Measurements from ENCODE around the gene TM9SF3.
"Not testable (repeated sequence)": the region's sequence is repeated elsewhere in the genome, so short reads cannot be mapped to it uniquely, and the experiment has no call there.

Gene TM9SF3

DNA sequence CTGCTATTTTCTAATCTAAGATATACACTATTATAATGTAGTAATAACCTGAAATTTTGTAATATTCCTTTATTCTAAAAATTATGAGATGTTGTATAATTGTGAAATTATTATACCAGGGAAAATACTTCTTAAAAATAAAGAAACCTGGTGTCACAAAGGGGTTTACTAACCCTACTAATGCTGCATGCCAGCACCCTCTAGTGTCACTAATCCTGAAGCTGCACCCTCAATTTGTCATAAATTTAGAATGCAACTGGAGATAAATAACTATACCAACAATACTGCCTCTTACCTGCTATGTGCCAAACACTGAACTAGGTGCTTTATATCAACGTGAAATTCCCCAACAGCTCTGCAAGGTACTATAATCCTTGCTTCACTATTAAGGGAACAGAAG lies 30.8 kb downstream of the TM9SF3 start:
- H3K4me3 ChIP-seq (ENCODE audit: low read depth, low read length), result no peak overlapping the region
- DNase-seq (ENCODE audit: low read depth), result peak; percentile 12
- TF ChIP-seq, protein P1, sequence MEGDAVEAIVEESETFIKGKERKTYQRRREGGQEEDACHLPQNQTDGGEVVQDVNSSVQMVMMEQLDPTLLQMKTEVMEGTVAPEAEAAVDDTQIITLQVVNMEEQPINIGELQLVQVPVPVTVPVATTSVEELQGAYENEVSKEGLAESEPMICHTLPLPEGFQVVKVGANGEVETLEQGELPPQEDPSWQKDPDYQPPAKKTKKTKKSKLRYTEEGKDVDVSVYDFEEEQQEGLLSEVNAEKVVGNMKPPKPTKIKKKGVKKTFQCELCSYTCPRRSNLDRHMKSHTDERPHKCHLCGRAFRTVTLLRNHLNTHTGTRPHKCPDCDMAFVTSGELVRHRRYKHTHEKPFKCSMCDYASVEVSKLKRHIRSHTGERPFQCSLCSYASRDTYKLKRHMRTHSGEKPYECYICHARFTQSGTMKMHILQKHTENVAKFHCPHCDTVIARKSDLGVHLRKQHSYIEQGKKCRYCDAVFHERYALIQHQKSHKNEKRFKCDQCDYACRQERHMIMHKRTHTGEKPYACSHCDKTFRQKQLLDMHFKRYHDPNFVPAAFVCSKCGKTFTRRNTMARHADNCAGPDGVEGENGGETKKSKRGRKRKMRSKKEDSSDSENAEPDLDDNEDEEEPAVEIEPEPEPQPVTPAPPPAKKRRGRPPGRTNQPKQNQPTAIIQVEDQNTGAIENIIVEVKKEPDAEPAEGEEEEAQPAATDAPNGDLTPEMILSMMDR (IDR thresholded peaks at IDR 0.05; ENCODE audit: insufficient read depth, low read depth, low read length, missing control alignments), result no peak

DNA sequence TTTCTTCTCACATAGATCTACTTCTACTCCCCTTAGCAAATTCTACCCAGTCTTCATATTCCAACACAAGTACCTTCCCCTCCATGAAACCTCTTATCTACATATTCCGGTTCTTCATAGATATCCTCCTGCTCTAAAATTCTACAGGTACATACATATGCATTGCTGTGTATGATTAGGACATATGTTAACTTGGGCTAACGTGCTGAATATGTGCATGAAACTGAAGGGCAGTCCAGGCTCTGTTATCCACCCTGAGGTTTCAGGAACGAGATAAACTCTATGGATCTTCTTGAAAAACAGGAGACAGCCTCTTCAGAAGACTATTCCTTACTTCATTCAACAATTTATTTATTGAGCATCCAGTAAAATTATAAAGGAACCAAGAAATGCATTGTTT lies 31.5 kb downstream of the TM9SF3 start:
- DNase-seq (ENCODE audit: low read depth), result no peak
- H3K4me3 ChIP-seq (ENCODE audit: low read depth, low read length), result no peak overlapping the region
- TF ChIP-seq, protein P1 (IDR thresholded peaks at IDR 0.05; ENCODE audit: insufficient read depth, low read depth, low read length, missing control alignments), result no peak

DNA sequence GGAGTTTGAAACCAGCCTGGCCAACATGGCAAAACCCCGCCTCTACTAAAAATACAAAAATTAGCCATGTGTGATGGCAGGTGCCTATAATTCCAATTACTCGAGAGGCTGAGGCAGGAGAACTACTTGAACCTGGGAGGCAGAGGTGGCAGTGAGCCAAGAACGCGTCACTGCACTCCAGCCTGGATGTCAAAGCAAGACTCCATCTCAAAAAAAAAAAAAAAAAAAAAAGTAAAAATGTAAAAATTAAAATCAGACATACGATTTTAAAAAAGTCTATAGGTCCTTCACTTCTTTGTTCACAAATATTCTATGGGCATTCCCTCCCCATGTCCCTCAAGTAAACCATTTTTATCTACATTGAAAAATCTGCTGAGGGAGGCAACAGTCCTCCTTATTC lies 38.2 kb downstream of the TM9SF3 start:
- TF ChIP-seq, protein P1 (IDR thresholded peaks at IDR 0.05; ENCODE audit: insufficient read depth, low read depth, low read length, missing control alignments), result no peak
- DNase-seq (ENCODE audit: low read depth), result no peak
- no peak overlapping the region for H3K4me3 ChIP-seq (ENCODE audit: low read depth, low read length)

DNA sequence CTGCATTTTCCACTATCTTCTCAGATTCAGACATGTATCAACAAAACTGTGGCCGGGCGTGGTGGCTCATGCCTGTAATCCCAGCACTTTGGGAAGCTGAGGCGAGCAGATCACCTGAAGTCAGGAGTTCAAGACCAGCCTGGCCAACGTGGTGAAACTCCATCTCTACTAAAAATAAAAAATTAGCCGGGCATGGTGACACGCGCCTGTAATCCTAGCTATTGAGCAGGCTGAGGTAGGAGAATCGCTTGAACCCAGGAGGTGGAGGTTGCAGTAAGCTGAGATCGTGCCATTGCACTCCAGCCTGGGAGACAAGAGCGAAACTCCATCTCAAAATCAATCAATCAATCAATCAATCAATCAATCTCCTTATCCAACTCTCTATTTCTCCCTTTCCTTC lies 41.3 kb downstream of the TM9SF3 start:
- not testable (repeated sequence) for DNase-seq (ENCODE audit: low read depth); H3K4me3 ChIP-seq (ENCODE audit: low read depth, low read length)

DNA sequence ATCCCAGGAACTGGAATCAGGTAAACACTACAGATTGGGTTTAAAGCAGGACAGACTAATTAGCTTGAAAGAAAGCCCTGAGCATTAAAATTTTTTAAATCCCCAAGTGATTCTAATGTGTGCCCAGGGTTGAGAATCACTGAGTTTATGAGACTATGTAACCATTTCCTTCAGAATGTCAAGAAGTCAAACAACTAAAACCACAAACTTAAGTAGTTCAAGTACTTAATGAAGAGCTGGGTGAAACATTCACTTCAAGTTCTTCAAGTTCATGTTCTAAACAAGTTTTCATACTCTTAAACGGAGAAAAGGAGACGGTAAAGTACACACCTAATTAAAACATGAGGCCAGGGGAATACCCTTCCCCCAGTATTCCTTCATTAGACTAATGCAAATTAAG lies 44.9 kb downstream of the TM9SF3 start:
- H3K4me3 ChIP-seq (ENCODE audit: low read depth, low read length), result no peak overlapping the region
- TF ChIP-seq, protein P1 (IDR thresholded peaks at IDR 0.05; ENCODE audit: insufficient read depth, low read depth, low read length, missing control alignments), result no peak
- DNase-seq (ENCODE audit: low read depth), result no peak

DNA sequence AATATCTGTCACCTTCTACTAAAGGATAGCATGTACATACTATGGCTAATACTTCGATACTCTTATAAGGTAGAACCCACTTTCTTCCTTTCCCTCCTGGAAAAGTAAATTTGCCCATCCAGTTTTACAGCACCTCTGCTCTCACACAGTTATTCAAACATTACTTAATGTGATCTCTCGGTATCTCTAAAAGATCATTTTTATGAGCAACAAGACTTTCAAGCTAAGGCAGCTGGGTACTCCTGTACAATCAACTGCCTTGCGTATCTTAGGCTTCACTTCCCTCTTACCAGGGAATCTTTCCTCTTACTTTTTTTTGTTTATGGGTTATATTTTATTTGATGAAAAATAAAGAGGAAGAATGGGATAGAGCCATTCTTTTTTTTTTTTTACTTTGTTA lies 46.6 kb downstream of the TM9SF3 start:
- H3K4me3 ChIP-seq (ENCODE audit: low read depth, low read length), result no peak overlapping the region
- no peak for DNase-seq (ENCODE audit: low read depth)
- TF ChIP-seq, protein P1 (IDR thresholded peaks at IDR 0.05; ENCODE audit: insufficient read depth, low read depth, low read length, missing control alignments), result no peak

DNA sequence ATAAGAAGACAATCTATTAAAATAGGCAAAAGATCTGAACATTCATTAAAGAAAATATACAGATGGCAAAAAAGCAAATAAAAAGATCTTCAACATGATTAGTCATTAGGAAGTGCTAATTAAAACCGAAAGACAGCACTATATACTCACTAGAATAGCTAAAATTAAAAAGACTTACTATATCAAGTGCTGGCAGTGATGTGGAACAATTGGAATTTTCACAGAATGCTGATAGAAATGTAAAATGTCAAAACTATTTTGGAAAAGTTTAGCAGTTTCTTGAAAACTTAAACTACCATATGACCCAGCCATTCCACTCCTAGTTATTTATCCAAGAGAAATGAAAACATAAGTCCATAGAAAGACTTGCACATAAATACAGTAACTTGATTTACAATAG lies 48.1 kb downstream of the TM9SF3 start:
- TF ChIP-seq, protein P1 (IDR thresholded peaks at IDR 0.05; ENCODE audit: insufficient read depth, low read depth, low read length, missing control alignments), result no peak
- no peak overlapping the region for H3K4me3 ChIP-seq (ENCODE audit: low read depth, low read length)
- no peak for DNase-seq (ENCODE audit: low read depth)
